ENCODE data around the gene BAD.
A peak's percentile ranks its signal among the peaks of the same experiment; 100 is the strongest.
"Not testable (repeated sequence)": the region's sequence is repeated elsewhere in the genome, so short reads cannot be mapped to it uniquely, and the experiment has no call there.

Gene BAD

GRCh38 chr11:64284048-64284961, at the start of gene BAD:
BAD (minus strand) TSS chr11:64284665; CDS start chr11:64284368, 297 bp downstream.
- peak; percentile 91 to 92 for DNase-seq (ENCODE audit: low read depth in 2 of 2)

GRCh38 chr11:64333556-64333955, 49.1 kb upstream of the BAD start:
- DNase-seq (ENCODE audit: low read depth in 2 of 2) = no peak

GRCh38 chr11:64331569-64332371, 47.3 kb upstream of the BAD start:
- DNase-seq (ENCODE audit: low read depth in 2 of 2) = peak; percentile 66 to 75

DNA sequence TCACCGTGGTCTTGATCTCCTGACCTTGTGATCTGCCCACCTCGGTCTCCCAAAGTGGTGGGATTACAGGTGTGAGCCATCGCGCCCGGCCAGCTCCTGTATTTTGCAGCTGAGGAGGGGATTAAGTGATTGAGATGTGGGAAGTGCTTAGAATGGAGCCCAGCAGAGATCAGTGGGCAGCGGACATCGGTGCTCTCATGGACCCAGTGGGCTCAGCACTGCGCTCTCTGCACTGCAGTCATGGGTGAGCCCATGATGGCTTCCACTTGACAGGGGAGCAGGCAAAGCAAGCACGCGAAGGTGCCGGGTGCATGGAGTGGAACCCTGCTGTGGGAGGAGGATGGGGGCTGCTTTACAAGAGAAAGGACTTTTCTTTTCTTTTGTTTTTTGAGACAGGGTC, 46.4 kb upstream of the BAD start:
- DNase-seq (ENCODE audit: low read depth in 2 of 2) = no peak

GRCh38 chr11:64327993-64328392, 43.5 kb upstream of the BAD start:
- DNase-seq (ENCODE audit: low read depth in 2 of 2) = no peak

GRCh38 chr11:64327375-64327774, 42.9 kb upstream of the BAD start:
- no peak for DNase-seq (ENCODE audit: low read depth in 2 of 2)

DNA sequence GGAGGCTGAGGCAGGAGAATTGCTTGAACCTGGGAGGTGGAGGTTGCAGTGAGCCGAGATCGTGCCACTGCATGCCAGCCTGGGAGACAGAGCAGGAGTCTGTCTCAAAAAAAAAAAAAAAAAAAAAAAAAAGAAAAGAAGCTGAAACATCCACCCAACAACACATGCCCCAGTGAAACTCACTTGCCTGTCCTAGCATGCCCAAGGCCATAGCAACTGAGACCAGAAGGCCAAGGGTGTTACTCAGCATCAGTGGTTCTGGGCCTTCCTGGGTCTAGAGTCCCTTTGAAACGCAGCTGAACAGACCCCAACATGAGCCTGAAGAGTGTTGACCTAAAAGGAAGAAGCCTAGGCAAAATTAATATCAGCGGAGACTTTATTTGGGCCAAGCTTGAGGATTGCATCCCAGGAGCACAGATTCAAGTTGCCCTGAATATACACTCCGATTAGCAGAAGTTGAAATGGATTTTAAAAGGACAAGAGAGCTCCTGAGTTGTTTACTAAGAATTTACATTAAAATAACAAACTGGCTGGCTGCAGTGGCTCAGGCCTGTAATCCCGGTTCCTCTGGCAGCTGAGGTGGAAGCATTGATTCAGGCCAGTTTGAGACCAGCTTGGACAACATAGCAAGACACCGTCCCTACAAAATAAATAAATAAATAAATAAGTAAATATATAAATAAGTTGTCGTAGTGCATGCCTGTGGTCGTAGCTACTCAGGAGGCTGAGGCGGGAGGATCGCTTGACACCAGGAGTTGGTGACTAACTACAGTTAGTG, 40.4 kb upstream of the BAD start:
- no peak for DNase-seq (ENCODE audit: low read depth in 2 of 2)

GRCh38 chr11:64323984-64324383, 39.5 kb upstream of the BAD start:
- not testable (repeated sequence) for DNase-seq (ENCODE audit: low read depth in 2 of 2)

DNA sequence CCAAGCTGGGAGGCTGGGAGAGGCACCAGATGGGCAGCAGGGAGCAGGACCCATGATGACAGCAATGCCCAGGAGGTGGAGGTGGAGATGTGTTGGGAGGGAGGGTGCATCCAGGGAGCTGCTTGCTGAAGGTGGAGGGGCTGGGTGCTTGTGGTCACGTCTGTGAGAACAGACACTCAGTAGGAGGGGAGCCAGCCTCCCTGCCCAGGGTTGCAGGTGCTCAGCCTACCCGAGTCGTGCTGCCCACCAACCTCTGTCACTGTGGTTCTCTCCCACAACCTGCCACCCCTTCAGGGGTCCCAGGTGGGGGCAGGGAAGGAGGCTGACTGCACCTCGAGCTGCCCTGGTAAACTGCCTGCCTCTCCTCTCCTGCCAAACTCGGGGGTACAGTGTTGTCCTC, 38.9 kb upstream of the BAD start:
- no peak for DNase-seq (ENCODE audit: low read depth in 2 of 2)

- DNase-seq (ENCODE audit: low read depth in 2 of 2) = no peak
Measured at GRCh38 chr11:64322925-64323260, 38.4 kb upstream of the BAD start.

DNA sequence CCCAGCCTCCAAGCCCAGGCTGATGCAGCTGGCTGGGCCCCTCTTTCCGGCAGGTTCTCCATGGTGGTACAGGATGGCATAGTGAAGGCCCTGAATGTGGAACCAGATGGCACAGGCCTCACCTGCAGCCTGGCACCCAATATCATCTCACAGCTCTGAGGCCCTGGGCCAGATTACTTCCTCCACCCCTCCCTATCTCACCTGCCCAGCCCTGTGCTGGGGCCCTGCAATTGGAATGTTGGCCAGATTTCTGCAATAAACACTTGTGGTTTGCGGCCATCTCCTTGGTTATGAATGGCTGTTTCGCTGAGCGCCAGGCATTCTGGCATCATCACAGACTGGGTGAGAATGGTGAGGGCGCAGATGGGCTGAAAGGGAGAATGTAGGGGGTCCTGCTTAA, 37.1 kb upstream of the BAD start:
- DNase-seq (ENCODE audit: low read depth in 2 of 2) = no peak

DNA sequence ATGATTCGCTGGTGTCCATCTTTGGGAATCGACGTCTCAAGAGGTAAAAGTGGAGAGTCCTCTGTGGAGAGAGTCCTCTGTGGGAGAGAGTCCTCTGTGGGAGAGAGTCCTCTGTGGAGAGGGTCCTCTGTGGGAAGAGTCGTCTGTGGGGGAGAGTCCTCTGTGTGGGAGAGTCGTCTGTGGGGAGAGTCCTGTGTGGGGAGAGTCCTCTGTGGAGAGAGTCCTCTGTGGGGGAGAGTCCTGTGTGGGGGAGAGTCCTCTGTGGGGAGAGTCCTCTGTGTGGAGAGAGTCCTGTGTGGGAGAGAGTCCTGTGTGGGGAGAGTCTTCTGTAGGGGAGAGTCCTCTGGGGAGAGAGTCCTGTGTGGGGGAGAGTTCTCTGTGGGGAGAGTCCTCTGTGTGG, 36.6 kb upstream of the BAD start:
- no peak for DNase-seq (ENCODE audit: low read depth in 2 of 2)

- DNase-seq (ENCODE audit: low read depth in 2 of 2) = no peak
Measured at GRCh38 chr11:64320556-64320955, 36.1 kb upstream of the BAD start.

DNA sequence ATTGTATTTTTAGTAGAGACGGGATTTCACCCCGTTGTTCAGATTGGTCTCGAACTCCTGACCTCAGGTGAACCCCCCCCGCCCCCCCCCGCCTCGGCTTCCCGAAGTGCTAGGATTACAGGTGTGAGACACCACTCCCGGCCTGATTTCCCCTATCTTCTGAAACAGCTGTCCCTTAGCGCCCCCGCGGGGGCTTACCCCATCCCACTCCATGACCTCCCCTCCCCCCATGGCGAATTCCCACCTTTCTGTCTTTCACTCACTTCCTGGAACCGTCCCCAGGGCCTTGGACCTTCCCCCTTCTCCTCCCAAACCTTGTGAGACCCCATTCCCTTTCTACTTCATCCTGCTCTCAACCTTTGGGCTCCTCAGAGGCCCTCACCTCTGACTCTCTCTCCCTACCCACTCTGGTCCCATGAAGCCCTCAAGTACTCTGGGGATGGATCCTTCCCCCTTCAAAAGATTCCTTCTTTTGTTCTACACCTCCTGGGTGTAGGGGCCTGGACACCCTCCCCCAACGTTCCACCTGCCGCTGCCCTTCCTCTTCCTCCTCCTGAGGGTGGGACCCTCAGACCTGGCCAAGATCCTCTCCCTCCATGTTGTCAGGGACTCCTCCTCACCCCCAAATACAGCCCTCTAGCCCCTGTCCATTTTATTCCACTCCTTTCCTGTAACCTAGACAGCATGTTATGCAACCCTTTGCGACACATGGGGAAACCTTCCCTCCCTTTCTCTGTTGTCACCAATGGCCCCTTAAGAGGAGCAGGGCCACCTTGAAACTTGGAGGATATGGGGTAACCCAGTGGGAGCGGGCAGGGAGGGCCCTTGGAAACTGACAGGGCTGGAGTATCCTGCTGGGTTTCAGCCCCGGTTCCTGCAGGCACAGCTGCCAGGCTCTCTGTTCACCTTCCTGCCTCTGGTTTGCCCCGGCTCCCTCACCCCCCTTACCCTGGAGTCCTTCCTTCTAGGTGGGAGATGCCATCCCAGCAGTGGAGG, 34.6 kb upstream of the BAD start:
- no peak for DNase-seq (ENCODE audit: low read depth in 2 of 2)

DNA sequence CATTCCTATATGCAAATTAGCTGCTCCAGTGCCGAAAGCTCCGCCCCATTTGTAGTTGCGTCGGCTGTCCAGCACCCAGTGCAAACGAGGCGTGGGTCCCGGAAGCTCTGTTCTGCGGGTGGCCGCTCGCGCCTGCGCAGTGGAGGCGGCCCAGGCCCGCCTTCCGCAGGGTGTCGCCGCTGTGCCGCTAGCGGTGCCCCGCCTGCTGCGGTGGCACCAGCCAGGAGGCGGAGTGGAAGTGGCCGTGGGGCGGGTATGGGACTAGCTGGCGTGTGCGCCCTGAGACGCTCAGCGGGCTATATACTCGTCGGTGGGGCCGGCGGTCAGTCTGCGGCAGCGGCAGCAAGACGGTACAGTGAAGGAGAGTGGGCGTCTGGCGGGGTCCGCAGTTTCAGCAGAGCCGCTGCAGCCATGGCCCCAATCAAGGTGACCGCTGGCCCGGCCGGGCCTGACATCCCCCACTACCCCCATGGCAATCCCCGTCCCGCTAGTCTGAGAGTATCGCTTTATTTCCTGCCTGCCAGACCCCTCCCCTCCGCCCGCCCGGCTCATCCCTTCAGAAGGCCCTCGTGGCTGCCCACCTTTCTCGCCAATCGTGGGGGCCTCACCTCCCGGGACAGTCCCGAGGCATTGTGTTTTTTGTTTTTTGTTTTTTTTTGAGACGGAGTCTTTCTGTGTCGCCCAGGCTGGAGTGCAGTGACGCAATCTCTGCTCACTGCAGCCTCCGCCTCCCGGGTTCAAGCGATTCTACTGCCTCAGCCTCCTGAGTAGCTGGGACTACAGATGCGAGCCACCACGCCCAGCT, 33.7 kb upstream of the BAD start, which contains the start of gene PRDX5:
TSS of gene PRDX5 (plus strand) at position 161 of the 805 bp plus-strand sequence. CDS start at position 256, 95 bp downstream.
- DNase-seq (ENCODE audit: low read depth in 2 of 2) = peak; percentile 89 to 92

- peak; percentile 92 to 95 for DNase-seq (ENCODE audit: low read depth in 2 of 2)
Measured at GRCh38 chr11:64317325-64317960, 33.0 kb upstream of the BAD start, which contains the start of gene TRMT112. TRMT112 (minus strand) TSS chr11:64317559; CDS start chr11:64317526, 33 bp downstream.

GRCh38 chr11:64316672-64317324, 32.3 kb upstream of the BAD start:
- DNase-seq (ENCODE audit: low read depth in 2 of 2) = peak in 1 of 2 donors; percentile 25

GRCh38 chr11:64315667-64316526, 31.4 kb upstream of the BAD start:
- not testable (repeated sequence) for DNase-seq (ENCODE audit: low read depth in 2 of 2)
